Measurements from ENCODE around the gene CCDC61.

CCDC61 gene

GRCh38 chr19:45967246-45967645, 28.0 kb upstream of the CCDC61 start:
- TF ChIP-seq CTCF (IDR thresholded peaks at IDR 0.05; ENCODE audit: low read depth, low read length): no peak
- no peak overlapping the region for H3K4me3 ChIP-seq (replicated peaks in 1 of 2; ENCODE audit: low read depth in 2 of 2, low read length in 2 of 2)
- no peak for DNase-seq (ENCODE audit: low read depth in 2 of 2)

GRCh38 chr19:45968626-45969025, 26.6 kb upstream of the CCDC61 start:
- no peak for DNase-seq (ENCODE audit: low read depth in 2 of 2)
- no peak for TF ChIP-seq CTCF (IDR thresholded peaks at IDR 0.05; ENCODE audit: low read depth, low read length)
- H3K4me3 ChIP-seq (replicated peaks in 1 of 2; ENCODE audit: low read depth in 2 of 2, low read length in 2 of 2): no peak overlapping the region

- TF ChIP-seq CTCF (IDR thresholded peaks at IDR 0.05; ENCODE audit: low read depth, low read length): no peak
- DNase-seq (ENCODE audit: low read depth in 2 of 2): no peak
- H3K4me3 ChIP-seq (replicated peaks in 1 of 2; ENCODE audit: low read depth in 2 of 2, low read length in 2 of 2): no peak overlapping the region
Measured at GRCh38 chr19:45969676-45970075, 25.6 kb upstream of the CCDC61 start.

- no peak for DNase-seq (ENCODE audit: low read depth in 2 of 2)
- no peak overlapping the region for H3K4me3 ChIP-seq (replicated peaks in 1 of 2; ENCODE audit: low read depth in 2 of 2, low read length in 2 of 2)
- TF ChIP-seq CTCF (IDR thresholded peaks at IDR 0.05; ENCODE audit: low read depth, low read length): no peak
Measured at GRCh38 chr19:45971260-45971902, 23.9 kb upstream of the CCDC61 start.

- no peak for TF ChIP-seq CTCF (IDR thresholded peaks at IDR 0.05; ENCODE audit: low read depth, low read length)
- H3K4me3 ChIP-seq (replicated peaks in 1 of 2; ENCODE audit: low read depth in 2 of 2, low read length in 2 of 2): peak overlapping the region; percentile 39
- DNase-seq (ENCODE audit: low read depth in 2 of 2): no peak
Measured at GRCh38 chr19:45972081-45972946, 23.0 kb upstream of the CCDC61 start.

GRCh38 chr19:45972947-45973540, 22.2 kb upstream of the CCDC61 start:
- peak overlapping the region; percentile 39 for H3K4me3 ChIP-seq (replicated peaks in 1 of 2; ENCODE audit: low read depth in 2 of 2, low read length in 2 of 2)

More at GRCh38 chr19:45972947-45973540, 22.2 kb upstream of the CCDC61 start:
- DNase-seq (ENCODE audit: low read depth in 2 of 2): no peak
- TF ChIP-seq CTCF (IDR thresholded peaks at IDR 0.05; ENCODE audit: low read depth, low read length): no peak
